Neuron (in vitro differentiated cells): ENCODE results near the gene KRT33B.
"Not testable (repeated sequence)": the region's sequence is repeated elsewhere in the genome, so short reads cannot be mapped to it uniquely, and the experiment has no call there.

Experiments used
- H2AFZ ChIP-seq: one replicate; pipeline ENCODE4 v1.6.1; 2013; ENCODE audit warnings: low read depth, mild to moderate bottlenecking, inconsistent platforms, low read length, moderate library complexity
- H3K27me3 ChIP-seq: one replicate; pipeline ENCODE4 v1.6.1; 2013; ENCODE audit warnings: low read length; ENCODE audit not compliant: insufficient read depth
- H3K36me3 ChIP-seq: one replicate; pipeline ENCODE4 v1.6.1; 2013; ENCODE audit warnings: low read length; ENCODE audit not compliant: insufficient read depth
- H3K4me1 ChIP-seq: one replicate; pipeline ENCODE4 v1.6.1; 2013; ENCODE audit warnings: low read length; ENCODE audit not compliant: insufficient read depth
- H3K4me3 ChIP-seq: 2 replicates; pipeline ENCODE4 v1.5.1; 2013; ENCODE audit warnings: mild to moderate bottlenecking, low read length, moderate library complexity
- H3K9me3 ChIP-seq: one replicate; pipeline ENCODE4 v1.6.1; 2013; ENCODE audit warnings: low read length

KRT33B gene

GRCh38 chr17:41403404-41404023, 33.9 kb upstream of the KRT33B start:
- H3K9me3 ChIP-seq = no peaks in the 10 kb centered on the region

GRCh38 chr17:41402161-41402560, 32.5 kb upstream of the KRT33B start:
- Histone ChIP-seq H3K27me3 (no peaks in the 10 kb centered on the region), H2AFZ (no peak overlapping the region), H3K4me3 (no peak overlapping the region), H3K4me1 (no peaks in the 10 kb centered on the region), H3K9me3 (no peaks in the 10 kb centered on the region), H3K36me3 (no peaks in the 10 kb centered on the region)

More at GRCh38 chr17:41403404-41404023, 33.9 kb upstream of the KRT33B start:
- Histone ChIP-seq H3K4me3 (no peak overlapping the region), H3K36me3 (no peaks in the 10 kb centered on the region), H2AFZ (no peak overlapping the region), H3K27me3 (no peaks in the 10 kb centered on the region), H3K4me1 (no peaks in the 10 kb centered on the region)

GRCh38 chr17:41396996-41397660, 27.5 kb upstream of the KRT33B start, which contains the start of gene KRT31:
Gene KRT31, minus strand, starts transcription at chr17:41397608. Its CDS starts 69 bp downstream, at chr17:41397539.
- H3K4me3 ChIP-seq = no peak within 1 kb of the TSS
- no peaks in the 10 kb centered on the region for H3K4me1 ChIP-seq

GRCh38 chr17:41396340-41396739, 26.7 kb upstream of the KRT33B start:
- Histone ChIP-seq H3K4me1 (no peaks in the 10 kb centered on the region), H3K4me3 (no peak overlapping the region), H3K9me3 (no peaks in the 10 kb centered on the region), H2AFZ (no peak overlapping the region), H3K36me3 (no peaks in the 10 kb centered on the region), H3K27me3 (no peaks in the 10 kb centered on the region)

More at GRCh38 chr17:41396996-41397660, 27.5 kb upstream of the KRT33B start, which contains the start of gene KRT31:
- H3K36me3 ChIP-seq = no peaks in the 10 kb centered on the region
- no peak within 1 kb of the TSS for H2AFZ ChIP-seq
- no peaks in the 10 kb centered on the region for H3K27me3 ChIP-seq
- H3K9me3 ChIP-seq = no peaks in the 10 kb centered on the region

GRCh38 chr17:41395611-41396010, 26.0 kb upstream of the KRT33B start:
- Histone ChIP-seq H3K4me3 (no peak overlapping the region), H3K9me3 (no peaks in the 10 kb centered on the region), H3K4me1 (no peaks in the 10 kb centered on the region), H2AFZ (no peak overlapping the region), H3K36me3 (no peaks in the 10 kb centered on the region), H3K27me3 (no peaks in the 10 kb centered on the region)

- H3K4me1 ChIP-seq, H3K9me3 ChIP-seq, H3K27me3 ChIP-seq, H3K4me3 ChIP-seq, H3K36me3 ChIP-seq, H2AFZ ChIP-seq: not testable (repeated sequence)
Observed at GRCh38 chr17:41395044-41395443, 25.4 kb upstream of the KRT33B start.

GRCh38 chr17:41394254-41394996, 24.8 kb upstream of the KRT33B start:
- H2AFZ ChIP-seq = no peak overlapping the region
- no peaks in the 10 kb centered on the region for H3K27me3 ChIP-seq
- H3K4me1 ChIP-seq = no peaks in the 10 kb centered on the region
- H3K9me3 ChIP-seq = no peaks in the 10 kb centered on the region
- H3K4me3 ChIP-seq = no peak overlapping the region
- no peaks in the 10 kb centered on the region for H3K36me3 ChIP-seq

- no peaks in the 10 kb centered on the region for H3K4me1 ChIP-seq
- no peaks in the 10 kb centered on the region for H3K27me3 ChIP-seq
- H2AFZ ChIP-seq = no peak overlapping the region
- H3K4me3 ChIP-seq = no peak overlapping the region
- H3K36me3 ChIP-seq = no peaks in the 10 kb centered on the region
- H3K9me3 ChIP-seq = no peaks in the 10 kb centered on the region
Observed at GRCh38 chr17:41393826-41394225, 24.2 kb upstream of the KRT33B start.

- no peak overlapping the region for H2AFZ ChIP-seq
- H3K27me3 ChIP-seq = no peaks in the 10 kb centered on the region
- no peaks in the 10 kb centered on the region for H3K4me1 ChIP-seq
- no peak overlapping the region for H3K4me3 ChIP-seq
- no peaks in the 10 kb centered on the region for H3K36me3 ChIP-seq
- no peaks in the 10 kb centered on the region for H3K9me3 ChIP-seq
Observed at GRCh38 chr17:41393294-41393693, 23.7 kb upstream of the KRT33B start.

GRCh38 chr17:41392278-41392677, 22.7 kb upstream of the KRT33B start:
- no peaks in the 10 kb centered on the region for H3K27me3 ChIP-seq
- no peaks in the 10 kb centered on the region for H3K36me3 ChIP-seq
- H3K4me3 ChIP-seq = no peak overlapping the region
- no peaks in the 10 kb centered on the region for H3K4me1 ChIP-seq
- H2AFZ ChIP-seq = no peak overlapping the region
- H3K9me3 ChIP-seq = no peaks in the 10 kb centered on the region

- Histone ChIP-seq H3K36me3 (no peaks in the 10 kb centered on the region), H3K4me3 (no peak overlapping the region), H2AFZ (no peak overlapping the region), H3K4me1 (no peaks in the 10 kb centered on the region), H3K27me3 (no peaks in the 10 kb centered on the region), H3K9me3 (no peaks in the 10 kb centered on the region)
Observed at GRCh38 chr17:41391535-41391934, 21.9 kb upstream of the KRT33B start.

- Histone ChIP-seq H3K9me3 (no peaks in the 10 kb centered on the region), H2AFZ (no peak overlapping the region), H3K27me3 (no peaks in the 10 kb centered on the region), H3K4me3 (no peak overlapping the region), H3K36me3 (no peaks in the 10 kb centered on the region), H3K4me1 (no peaks in the 10 kb centered on the region)
Observed at GRCh38 chr17:41390411-41390938, 20.9 kb upstream of the KRT33B start.

GRCh38 chr17:41387670-41388069, 18.1 kb upstream of the KRT33B start:
- Histone ChIP-seq H3K4me3 (no peak overlapping the region), H3K36me3 (no peaks in the 10 kb centered on the region), H3K4me1 (no peaks in the 10 kb centered on the region), H3K9me3 (no peaks in the 10 kb centered on the region), H3K27me3 (no peaks in the 10 kb centered on the region), H2AFZ (no peak overlapping the region)
